Measurements from ENCODE around the gene GLIS1. TPM values are rescaled to one million over a fixed set of nuclear protein-coding genes. Genes with fewer than 3 reads are reported as not detected.

Gene GLIS1
- total RNA-seq, 1 experiment from 2014 or later: 0.14 TPM

DNA sequence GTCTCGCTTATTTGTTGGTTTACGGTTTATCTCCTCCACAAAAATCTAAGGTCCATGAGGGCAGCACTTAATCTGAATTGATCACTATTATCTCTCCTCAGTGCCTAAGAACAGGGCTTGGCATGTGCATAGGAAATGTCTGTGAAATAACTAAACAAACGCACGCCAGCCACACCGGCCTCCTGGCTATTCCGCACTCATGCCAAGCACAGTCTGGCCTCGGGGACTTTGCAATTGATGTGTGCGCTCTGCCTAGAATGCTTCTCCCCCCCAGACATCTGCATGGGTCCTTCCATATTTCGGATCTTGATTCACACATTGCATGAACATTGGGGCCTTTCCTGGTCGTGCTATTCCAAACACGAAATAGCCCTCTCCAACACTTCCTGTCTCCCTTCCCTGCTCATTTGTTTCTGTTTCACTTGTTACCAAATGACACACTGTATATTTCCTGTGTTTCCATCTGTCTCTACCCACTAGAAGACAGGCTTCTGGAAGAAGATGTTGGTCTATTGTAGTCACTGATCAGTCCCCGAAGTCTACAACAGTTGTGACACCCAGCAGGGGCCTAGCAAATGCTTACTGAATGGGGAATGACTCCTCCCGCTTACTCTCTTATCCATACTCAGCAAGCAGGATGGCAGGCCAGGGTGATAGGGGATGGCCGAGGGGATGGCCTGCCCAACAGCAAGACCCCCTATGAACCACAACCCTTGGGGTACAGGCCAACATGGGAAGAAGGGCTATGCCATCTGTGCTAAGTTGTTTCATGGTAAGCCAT, 93.9 kb downstream of the GLIS1 start:
- no peak for DNase-seq (ENCODE audit: low spot score)
- in situ Hi-C loops (cut with HindIII; ENCODE audit: low sequenced_read_pairs): no loop called here

DNA sequence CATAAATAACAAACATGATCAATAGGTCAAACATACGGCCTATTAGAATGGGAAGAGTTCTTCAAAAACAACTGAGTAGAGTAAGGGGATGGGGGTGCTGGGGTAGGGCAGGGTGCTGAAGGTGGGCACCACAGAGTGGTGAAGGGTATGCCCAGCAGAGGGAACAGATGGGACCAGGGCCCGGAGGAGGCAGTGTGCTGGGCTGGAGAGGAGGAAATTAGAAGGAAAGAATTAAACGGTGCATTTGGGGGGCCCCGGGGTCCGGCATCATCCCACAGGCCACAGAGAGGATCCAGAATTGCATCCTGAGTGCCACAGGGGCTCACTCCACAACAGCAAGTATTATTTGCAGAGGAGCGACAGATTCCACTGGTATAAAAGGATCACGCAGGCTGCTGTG, 94.5 kb downstream of the GLIS1 start:
- DNase-seq (ENCODE audit: low spot score): no peak
- in situ Hi-C loops (cut with HindIII; ENCODE audit: low sequenced_read_pairs): no loop called here

DNA sequence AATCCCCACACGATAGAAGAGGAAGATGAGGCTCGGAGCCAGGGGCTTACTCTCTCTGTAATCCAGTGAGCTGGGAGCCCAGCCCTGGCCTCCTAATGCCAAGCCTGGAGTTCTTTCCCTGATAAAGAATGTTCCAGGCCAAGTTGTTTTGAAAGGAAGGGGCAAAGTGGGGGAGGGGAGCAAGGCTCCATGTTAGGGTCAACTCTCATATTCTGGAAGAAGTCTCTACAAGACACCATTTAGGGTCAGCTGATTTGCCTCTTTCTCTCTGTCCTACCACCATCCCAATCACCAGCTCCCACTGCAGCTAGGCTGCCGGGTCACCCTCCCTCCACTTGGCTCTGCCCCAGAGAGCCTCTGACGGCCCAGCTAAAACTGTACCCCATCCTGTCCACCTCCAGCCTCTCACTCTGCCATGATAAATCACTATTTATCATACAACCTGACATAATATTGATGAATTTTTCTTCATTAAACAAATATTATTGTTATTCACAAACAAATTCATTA, 95.0 kb downstream of the GLIS1 start:
- no peak for DNase-seq (ENCODE audit: low spot score)
- in situ Hi-C loops (cut with HindIII; ENCODE audit: low sequenced_read_pairs): no loop called here

DNA sequence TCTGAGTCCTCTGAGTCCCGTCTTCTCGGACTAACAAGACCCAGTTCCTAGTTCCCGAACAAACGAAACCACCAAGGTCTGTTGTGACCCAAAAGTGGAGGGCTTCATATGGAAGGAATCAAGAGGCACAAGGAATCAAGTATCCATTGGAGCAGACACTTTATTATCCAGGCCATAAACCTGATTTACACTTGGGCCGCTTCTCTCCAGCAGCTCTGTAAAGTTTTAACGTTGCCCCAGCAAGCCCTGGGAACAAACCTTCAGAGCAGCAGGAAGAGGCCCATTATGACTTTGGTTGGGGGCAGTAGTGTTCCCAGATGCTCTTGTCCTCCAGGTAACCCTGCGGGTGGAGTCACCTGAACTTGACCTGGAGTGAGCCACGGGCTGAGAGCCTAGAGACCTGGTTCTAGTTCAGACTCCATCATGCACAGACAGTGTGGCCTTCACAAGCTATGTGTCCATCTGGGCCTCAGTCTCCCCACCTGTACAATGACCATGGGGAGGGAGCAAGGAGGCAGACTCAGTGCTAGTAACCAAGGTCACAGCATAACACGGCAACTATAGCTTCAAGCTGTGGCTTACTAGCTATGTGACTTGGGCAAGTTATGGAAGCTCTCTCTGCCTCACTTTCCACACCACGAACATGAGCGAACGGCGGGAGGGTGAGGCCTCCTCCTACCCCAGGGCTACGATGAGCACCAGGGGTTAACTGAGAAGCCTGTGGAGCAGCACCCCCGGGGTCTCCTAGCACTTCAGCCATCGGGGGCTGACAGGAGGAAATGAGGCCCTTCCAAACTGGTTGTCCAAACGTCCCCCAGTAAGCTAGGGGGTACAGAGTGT, 95.7 kb downstream of the GLIS1 start:
- in situ Hi-C loops (cut with HindIII; ENCODE audit: low sequenced_read_pairs): no loop called here
- DNase-seq (ENCODE audit: low spot score): no peak

DNA sequence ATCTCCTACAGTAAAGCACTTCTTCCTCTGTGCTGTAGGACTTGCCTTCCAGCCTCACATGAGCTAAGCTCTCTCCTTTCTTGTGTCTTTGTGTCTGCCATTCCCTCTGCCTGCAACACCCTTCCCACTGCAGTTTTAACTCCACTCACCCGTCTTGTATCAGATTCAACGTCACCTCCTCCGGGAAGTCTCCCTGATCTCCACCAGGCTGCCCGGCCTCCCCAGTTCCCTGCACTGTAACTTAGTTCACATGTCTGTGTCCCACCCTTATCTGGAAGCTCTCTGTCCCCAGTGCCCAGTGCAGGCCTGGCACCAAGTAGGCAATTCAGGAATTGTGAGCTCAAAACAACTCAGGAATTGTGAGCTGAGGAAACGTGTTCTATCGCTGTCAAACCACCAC, 96.4 kb downstream of the GLIS1 start:
- DNase-seq (ENCODE audit: low spot score): no peak
- in situ Hi-C loops (cut with HindIII; ENCODE audit: low sequenced_read_pairs): no loop called here

DNA sequence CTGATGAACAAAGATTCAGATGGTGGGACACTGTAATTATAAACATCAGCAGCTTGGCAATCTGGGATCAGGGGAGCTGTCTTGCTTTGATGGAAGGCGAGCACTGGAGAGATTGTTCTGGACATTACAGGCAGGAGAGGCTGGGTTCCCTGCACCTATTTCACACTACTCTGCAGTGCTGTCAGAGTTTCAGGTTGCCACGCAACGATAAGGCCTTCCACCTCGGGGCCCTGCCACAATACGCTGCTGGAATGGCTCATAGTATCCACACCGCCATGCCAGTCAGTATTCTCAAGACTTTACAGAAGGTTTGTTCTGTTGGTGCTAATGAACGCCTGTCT, 96.8 kb downstream of the GLIS1 start:
- in situ Hi-C loops (cut with HindIII; ENCODE audit: low sequenced_read_pairs): no loop called here
- no peak for DNase-seq (ENCODE audit: low spot score)

DNA sequence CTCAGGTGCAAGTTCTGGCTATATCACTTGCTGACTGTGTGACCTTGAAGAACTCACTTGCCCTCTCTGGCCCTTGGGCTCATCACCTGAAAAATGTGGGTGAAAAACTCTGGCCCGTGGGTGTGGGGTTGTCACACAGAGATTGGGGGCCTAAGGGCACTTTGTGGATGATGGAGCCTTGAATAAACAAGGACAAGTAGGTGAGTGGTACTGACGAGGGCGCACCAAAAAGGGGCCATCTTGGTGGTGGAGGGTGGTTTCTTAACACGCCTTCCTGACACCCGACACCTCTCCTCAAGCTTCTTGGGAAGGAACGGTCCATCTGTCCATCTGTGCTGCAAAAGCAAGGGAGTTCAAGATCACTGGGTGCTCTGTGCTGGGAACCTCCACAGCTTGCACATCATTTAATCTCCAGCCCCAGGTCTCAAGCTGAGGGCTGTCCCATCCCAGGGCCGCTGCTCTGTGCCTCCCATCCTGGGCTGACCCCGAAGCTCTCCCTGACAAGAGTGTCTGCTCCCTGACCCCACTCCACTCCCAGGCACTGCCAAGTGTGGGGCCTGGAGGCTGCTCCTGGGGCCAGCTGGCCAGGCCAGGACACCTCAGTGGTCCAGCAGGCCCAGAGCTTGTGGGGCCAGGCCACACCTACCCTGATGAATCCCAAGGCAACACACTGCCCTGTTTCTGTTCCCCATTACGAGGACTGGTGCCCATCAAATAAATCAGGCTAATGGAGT, 97.3 kb downstream of the GLIS1 start:
- in situ Hi-C loops (cut with HindIII; ENCODE audit: low sequenced_read_pairs): no loop called here
- DNase-seq (ENCODE audit: low spot score): no peak

DNA sequence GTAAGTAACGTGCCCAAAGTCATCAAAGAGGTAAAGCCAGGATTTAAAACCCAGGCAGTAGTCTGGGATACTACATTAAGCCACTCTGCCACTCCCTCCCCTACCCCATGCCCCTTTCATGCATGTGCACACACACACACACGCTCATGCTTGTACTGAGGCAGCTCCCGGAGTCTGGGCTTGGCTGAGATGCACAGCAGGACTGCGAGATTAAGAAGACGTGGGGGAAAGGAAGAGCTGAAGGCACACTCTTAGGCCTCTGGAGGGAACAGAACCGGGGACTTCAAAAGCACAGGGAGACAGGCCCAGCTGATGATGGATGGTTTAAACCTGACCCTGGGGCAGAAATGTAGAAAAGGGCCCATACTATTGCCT, 98.3 kb downstream of the GLIS1 start:
- in situ Hi-C loops (cut with HindIII; ENCODE audit: low sequenced_read_pairs): no loop called here
- DNase-seq (ENCODE audit: low spot score): no peak

DNA sequence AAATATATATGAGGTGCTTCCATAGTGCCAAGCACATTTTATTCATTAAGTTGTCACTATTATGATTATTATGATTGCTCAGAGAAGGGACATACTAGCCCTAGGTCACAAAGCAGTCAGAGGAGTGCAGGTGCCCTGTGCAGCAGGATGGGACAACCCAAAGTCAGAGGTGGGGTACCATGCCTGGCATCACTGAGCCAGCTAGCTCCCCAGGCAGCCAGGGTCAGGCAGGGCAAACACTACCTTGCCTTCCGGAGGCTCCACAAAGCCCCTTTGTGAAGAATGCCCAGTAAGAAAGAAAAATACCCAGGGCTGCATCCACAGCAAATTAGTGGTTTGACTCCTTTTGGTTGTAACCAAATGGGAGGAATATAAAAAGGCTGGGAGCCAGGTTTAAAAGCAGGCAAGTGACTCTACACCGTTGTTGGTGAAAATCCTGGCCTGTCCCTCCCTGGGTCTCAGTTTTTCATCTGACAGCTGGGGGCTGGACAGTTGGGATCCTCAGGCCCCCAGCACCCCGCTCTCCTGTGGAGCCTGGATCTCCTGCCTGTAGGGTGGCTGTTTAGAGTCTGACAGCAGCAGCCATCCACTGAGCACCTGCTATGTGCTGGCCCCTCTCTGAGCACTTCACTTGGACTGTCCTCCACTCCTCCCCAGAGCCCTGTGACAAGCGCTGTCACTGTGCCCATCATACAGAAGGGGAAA, 98.8 kb downstream of the GLIS1 start:
- DNase-seq (ENCODE audit: low spot score): no peak
- in situ Hi-C loops (cut with HindIII; ENCODE audit: low sequenced_read_pairs): no loop called here

DNA sequence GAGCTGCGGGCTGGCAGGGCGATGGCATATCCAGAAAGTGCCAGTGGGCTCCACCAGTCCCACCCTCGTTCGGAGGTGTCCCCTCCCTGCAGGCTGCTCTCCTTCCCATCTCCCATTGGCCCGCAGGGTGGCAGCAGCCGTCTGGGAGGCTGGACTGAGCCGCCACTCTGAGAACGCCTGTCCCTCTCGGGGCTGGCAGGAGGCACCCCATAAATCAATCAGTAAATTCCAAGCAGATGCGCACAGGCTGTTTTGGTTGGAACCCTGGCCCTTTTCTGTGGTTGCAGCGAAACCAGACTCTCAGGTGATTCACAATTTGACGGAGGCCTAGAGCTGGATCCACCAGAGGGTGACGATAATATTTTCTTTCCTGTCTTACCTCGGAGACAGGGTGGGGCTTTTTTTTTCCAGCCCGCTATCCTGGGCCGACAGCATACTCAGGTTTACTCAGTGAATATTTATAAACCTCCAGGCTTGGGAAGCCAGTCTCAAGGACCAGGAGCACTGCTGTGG, 99.7 kb downstream of the GLIS1 start:
- in situ Hi-C loops (cut with HindIII; ENCODE audit: low sequenced_read_pairs): no loop called here
- no peak for DNase-seq (ENCODE audit: low spot score)

DNA sequence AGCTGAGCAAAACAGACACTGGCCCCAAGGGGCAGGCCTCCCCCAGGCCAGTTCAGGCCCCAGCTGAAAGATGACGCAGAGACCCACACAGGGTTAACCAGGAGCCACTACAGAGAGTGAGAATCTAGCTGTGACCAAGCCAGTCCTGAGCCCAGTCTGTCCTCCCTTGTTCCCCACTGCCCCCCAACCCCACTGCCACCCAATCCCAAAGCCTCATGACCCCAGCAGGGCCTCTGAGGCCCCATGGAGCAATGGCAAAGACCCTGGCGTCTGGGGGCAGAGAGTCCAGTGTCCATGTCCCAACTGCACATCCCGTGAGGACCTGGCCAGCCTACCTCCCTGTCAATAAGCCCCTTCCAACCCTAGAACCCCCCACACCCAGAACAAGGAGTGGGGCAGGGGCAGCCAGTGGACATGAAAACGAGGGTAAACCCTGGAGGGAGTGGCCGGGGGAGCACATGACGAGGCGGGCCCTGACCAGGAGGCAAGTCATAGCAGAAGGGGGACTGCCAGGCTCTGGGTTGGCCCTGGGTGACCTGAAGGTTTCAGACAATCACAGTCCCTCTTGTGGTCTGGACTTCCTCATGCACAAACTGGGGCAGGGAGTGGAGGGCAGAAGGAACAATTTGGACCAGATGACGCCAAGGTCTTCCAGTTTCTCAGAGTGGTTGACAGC, 100.5 kb downstream of the GLIS1 start:
- DNase-seq (ENCODE audit: low spot score): no peak
- in situ Hi-C loops (cut with HindIII; ENCODE audit: low sequenced_read_pairs): no loop called here

DNA sequence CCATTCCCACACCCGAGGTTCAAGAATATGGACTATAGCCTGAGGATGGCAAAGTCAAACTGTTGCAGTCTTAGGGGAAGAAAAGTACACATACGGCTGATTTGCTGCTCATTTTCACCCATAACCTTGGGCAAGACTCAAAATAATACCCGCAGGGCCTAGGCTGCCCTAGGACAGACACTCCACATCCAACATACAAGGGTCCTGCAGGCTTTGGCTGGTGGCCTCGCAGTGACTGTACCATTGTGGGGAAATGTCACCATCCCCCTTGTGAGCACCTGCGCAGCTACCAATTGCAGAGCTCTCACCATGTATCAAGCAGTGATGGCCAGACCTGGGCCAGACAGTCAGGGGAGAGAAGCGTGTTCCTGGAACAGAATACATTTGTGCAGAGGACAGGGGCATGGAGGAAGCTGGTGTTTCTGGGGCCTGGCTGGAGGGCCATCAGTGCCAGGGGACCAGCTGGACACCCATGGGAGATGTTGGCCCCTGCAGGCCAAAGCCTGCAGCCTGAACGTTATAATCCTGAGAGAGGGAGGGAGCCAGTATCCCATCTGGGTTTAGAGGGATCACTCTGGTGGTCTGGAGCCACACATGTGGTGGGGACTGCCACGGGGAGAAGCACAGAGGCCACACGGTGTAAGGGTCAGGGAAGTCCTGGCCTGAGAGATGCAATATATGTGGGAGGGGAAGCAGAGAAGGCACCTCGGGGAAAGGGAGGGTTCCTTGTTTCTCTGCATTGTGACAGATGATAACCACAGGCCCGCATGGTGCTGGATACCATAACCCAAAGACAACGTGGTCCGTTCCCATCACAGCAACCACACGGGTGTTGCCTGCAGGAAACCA, 101.2 kb downstream of the GLIS1 start:
- no peak for DNase-seq (ENCODE audit: low spot score)
- in situ Hi-C loops (cut with HindIII; ENCODE audit: low sequenced_read_pairs): no loop called here

DNA sequence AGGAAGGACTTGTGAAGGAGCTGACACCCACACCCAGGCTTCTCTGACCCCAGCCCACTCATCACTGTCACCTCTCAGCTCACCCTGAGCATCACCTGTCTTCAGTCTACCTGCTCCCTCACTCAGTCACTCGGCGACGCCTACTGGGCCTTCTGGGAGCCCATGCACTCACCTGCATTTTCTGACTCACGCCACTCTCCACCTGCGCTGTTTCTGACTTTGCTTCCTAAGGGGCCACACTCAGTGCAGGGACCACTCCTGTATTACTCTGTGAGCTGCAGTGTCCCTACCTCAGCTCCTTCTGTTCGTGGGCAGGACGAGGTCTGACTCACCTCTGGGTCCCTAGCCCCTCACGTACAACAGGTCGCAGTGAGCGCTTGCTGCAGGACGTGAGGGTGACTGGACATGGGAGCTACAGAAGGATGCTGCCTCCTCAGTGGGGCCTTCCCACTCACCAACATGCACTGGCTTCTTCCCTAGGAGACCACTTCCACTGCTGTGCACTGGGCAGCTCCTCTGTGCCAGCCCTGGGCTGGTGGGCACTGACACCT, 102.3 kb downstream of the GLIS1 start:
- in situ Hi-C loops (cut with HindIII; ENCODE audit: low sequenced_read_pairs): no loop called here
- no peak for DNase-seq (ENCODE audit: low spot score)

DNA sequence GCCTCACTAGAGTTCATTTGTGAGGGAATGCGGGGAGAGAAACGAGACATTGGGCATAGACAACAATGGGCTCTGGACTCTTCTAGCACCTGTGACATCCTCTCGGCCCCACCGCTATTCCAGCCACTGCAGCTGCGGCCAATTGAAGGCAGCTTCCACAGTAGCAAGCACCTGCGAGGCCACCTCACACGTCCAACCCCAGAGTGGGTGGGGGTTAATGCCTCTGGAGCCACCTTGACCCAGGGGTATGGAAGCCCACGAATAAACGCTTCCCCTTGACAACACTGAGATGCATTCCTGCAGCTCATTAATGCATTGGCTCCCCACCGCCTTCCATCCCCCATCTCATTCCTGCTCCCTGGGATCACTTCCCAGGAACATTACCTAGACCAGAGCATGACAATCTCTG, 104.4 kb downstream of the GLIS1 start:
- in situ Hi-C loops (cut with HindIII; ENCODE audit: low sequenced_read_pairs): no loop called here
- DNase-seq (ENCODE audit: low spot score): no peak

DNA sequence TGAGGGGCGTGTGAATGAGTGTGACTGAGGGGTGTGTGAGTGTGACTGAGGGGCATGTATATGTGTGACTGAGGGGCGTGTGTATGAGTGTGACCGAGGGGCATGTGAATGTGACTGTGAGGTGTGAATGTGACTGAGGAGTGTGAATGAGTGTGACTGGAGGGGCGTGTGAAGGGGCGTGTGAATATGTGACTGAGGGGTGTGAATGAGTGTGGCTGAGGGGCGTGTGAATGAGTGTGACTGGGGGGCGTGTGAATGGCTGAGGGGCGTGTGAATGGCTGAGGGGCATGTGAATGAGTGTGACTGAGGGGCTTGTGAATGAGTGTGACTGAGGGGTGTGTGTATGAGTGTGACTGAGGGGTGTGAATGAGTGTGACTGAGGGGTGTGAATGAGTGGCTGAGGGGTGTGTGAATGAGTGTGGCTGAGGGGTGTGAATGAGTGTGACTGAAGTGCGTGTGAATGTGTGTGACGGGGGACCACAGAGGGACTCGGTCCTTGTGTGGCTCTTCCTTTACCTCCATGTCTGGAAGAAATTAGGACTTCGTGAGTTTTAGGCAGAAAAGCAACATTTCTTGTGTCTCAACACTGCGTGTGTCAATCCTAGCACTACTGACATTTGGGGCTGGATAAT, 105.8 kb downstream of the GLIS1 start:
- in situ Hi-C loops (cut with HindIII; ENCODE audit: low sequenced_read_pairs): no loop called here
- no peak for DNase-seq (ENCODE audit: low spot score)

DNA sequence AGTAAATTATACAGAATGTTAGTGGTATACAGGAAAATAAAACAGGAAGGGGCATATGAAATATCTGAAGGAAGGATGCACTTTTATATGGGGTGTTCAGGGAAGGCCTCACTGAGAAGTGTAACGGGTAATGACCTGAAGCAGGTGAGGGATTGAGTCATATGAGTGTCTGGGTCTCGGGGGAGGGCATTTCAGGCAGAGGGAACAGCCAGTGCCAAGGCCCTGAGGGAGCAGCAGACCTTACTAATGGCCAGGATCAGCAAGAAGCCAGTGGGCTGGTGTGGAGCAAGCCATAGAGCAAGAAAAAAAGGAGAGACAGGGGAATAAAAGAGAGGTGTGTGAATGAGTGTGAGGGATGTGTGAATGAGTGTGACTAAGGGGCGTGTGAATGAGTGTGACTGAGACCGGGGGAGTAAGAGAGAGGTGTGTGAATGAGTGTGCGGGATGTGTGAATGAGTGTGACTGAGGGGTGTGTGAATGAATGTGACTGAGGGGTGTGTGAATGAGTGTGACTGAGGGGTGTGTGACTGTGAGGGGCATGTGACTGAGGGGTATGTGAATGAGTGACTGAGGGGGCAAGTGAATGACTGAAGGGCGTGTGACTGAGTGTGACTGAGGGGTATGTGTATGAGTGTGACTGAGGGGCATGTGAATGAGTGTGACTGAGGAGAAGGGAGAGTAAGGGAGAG, 107.2 kb downstream of the GLIS1 start:
- in situ Hi-C loops (cut with HindIII; ENCODE audit: low sequenced_read_pairs): no loop called here
- no peak for DNase-seq (ENCODE audit: low spot score)

Measured in G401 (cell line).